ENCODE results near the gene COPB1. TPM values are rescaled to one million over a fixed set of nuclear protein-coding genes. Genes with fewer than 3 reads are reported as not detected.

The COPB1 gene
- total and polyA plus RNA-seq, 4 donors, result 32.1 to 140 (median 74.5) TPM

GRCh38 chr11:14520747-14521151, 21.1 kb upstream of the COPB1 start:
- TF ChIP-seq EGR1 (IDR thresholded peaks at IDR 0.05; ENCODE audit: low read depth in 2 of 2), result no peak
- TF ChIP-seq, protein P1, sequence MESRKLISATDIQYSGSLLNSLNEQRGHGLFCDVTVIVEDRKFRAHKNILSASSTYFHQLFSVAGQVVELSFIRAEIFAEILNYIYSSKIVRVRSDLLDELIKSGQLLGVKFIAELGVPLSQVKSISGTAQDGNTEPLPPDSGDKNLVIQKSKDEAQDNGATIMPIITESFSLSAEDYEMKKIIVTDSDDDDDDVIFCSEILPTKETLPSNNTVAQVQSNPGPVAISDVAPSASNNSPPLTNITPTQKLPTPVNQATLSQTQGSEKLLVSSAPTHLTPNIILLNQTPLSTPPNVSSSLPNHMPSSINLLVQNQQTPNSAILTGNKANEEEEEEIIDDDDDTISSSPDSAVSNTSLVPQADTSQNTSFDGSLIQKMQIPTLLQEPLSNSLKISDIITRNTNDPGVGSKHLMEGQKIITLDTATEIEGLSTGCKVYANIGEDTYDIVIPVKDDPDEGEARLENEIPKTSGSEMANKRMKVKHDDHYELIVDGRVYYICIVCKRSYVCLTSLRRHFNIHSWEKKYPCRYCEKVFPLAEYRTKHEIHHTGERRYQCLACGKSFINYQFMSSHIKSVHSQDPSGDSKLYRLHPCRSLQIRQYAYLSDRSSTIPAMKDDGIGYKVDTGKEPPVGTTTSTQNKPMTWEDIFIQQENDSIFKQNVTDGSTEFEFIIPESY (IDR thresholded peaks at IDR 0.05), result no peak
- no peak for TF ChIP-seq MAX (IDR thresholded peaks at IDR 0.05)
- TF ChIP-seq RXRA (IDR thresholded peaks at IDR 0.05), result no peak
- no peak for TF ChIP-seq FOXA1 (IDR thresholded peaks at IDR 0.05)
- no peak for TF ChIP-seq JUND (IDR thresholded peaks at IDR 0.05)
- TF ChIP-seq HNF4G (IDR thresholded peaks at IDR 0.05), result no peak
- no peak for TF ChIP-seq GABPA (IDR thresholded peaks at IDR 0.05 in 1 of 2, conservative IDR thresholded peaks at IDR 0.05 in 1 of 2)
- TF ChIP-seq SP1 (IDR thresholded peaks at IDR 0.05), result no peak
- H3K27me3 ChIP-seq (ENCODE audit: control insufficient read depth in 4 of 4, insufficient read depth in 4 of 4, low read length in 3 of 4), result no peaks in the 10 kb centered on the region
- peak overlapping the region; percentile 88 to 90 for H3K27ac ChIP-seq (ENCODE audit: low read depth in 1 of 2, low read length in 2 of 2)
- DNase-seq (ENCODE audit: low spot score), result no peak
- peak overlapping the region; percentile 57 to 96 for H3K9ac ChIP-seq (ENCODE audit: low read depth in 1 of 2, low read length in 2 of 2)
- H3K36me3 ChIP-seq (ENCODE audit: control insufficient read depth in 4 of 4, insufficient read depth in 3 of 4, low read depth in 1 of 4, low read length in 3 of 4), result peaks cover 3 to 9% (median 5%) of the 10 kb centered on the region in 4 donors
- H3K4me1 ChIP-seq (ENCODE audit: control insufficient read depth in 4 of 4, insufficient read depth in 4 of 4, low read length in 3 of 4), result peaks cover 0 to 16% (median 8%) of the 10 kb centered on the region in 4 donors
- H3K4me3 ChIP-seq (ENCODE audit: low read depth in 1 of 3, low read length in 3 of 3), result peak overlapping the region; percentile 63 to 96 (median 93)
- H3K9me3 ChIP-seq (ENCODE audit: control insufficient read depth in 4 of 4, low read length in 3 of 4), result no peaks in the 10 kb centered on the region
- WGBS, result 14% methylated on average over 11 of the region's 11 CpGs

DNA sequence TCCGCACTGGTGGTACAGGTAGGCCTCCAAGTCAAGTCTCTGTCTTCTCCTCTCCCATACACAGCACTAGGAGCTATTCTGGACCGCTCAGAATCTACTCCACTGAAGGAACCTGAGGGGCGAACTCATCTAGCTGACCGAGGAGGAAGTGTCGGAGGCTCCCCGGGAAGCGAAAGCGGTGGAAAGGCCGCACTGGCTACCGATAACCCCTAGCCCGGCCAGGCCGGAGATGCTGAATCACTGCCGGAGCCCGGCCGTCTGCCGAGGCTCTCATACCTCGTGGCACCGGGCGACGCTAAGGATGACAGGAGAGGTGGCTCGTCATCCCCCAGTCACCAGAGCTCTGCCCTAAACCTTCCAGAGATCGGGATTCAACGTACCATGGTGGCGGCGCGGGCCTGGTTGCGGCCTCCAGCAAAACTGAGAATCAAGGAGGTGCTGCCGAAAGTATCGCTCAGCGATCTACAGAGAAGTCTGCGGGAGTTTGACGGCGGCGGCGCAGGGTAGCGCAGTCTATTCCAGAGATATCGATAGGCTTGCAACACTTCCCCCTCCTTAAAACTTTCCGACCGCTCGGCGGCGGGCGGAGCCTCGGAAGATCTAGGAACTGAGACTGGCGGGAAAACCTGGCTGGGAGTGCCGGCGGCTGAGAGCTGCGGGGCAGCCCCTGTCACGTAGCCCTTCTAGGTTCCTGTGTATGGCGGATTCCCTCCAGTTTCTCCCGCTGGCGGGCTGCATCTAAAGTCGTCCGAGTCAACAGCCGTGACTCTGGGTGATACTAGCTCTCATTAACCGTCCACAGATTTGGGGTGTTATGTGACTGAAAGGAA, 20.5 kb upstream of the COPB1 start, which contains the start of gene PSMA1:
TSS of gene PSMA1 (minus strand) at position 470 of the 830 bp plus-strand sequence. CDS start at position 383, 87 bp downstream.
- H3K36me3 ChIP-seq (ENCODE audit: control insufficient read depth in 4 of 4, insufficient read depth in 3 of 4, low read depth in 1 of 4, low read length in 3 of 4), result peaks cover 6 to 12% (median 7%) of the 10 kb centered on the region in 4 donors
- peak; percentile 88 for DNase-seq (ENCODE audit: low spot score)
- H3K9me3 ChIP-seq (ENCODE audit: control insufficient read depth in 4 of 4, low read length in 3 of 4), result no peaks in the 10 kb centered on the region
- no peaks in the 10 kb centered on the region for H3K27me3 ChIP-seq (ENCODE audit: control insufficient read depth in 4 of 4, insufficient read depth in 4 of 4, low read length in 3 of 4)
- peaks cover 0 to 16% (median 8%) of the 10 kb centered on the region in 4 donors for H3K4me1 ChIP-seq (ENCODE audit: control insufficient read depth in 4 of 4, insufficient read depth in 4 of 4, low read length in 3 of 4)
- TF ChIP-seq HNF4G (IDR thresholded peaks at IDR 0.05), result peak; percentile 11
- TF ChIP-seq HNF4A (conservative IDR thresholded peaks at IDR 0.05), result peak; percentile 47 to 54
- TF ChIP-seq, protein P2, sequence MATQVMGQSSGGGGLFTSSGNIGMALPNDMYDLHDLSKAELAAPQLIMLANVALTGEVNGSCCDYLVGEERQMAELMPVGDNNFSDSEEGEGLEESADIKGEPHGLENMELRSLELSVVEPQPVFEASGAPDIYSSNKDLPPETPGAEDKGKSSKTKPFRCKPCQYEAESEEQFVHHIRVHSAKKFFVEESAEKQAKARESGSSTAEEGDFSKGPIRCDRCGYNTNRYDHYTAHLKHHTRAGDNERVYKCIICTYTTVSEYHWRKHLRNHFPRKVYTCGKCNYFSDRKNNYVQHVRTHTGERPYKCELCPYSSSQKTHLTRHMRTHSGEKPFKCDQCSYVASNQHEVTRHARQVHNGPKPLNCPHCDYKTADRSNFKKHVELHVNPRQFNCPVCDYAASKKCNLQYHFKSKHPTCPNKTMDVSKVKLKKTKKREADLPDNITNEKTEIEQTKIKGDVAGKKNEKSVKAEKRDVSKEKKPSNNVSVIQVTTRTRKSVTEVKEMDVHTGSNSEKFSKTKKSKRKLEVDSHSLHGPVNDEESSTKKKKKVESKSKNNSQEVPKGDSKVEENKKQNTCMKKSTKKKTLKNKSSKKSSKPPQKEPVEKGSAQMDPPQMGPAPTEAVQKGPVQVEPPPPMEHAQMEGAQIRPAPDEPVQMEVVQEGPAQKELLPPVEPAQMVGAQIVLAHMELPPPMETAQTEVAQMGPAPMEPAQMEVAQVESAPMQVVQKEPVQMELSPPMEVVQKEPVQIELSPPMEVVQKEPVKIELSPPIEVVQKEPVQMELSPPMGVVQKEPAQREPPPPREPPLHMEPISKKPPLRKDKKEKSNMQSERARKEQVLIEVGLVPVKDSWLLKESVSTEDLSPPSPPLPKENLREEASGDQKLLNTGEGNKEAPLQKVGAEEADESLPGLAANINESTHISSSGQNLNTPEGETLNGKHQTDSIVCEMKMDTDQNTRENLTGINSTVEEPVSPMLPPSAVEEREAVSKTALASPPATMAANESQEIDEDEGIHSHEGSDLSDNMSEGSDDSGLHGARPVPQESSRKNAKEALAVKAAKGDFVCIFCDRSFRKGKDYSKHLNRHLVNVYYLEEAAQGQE (IDR thresholded peaks at IDR 0.05), result peak; percentile 83
- TF ChIP-seq SP1 (IDR thresholded peaks at IDR 0.05), result peak; percentile 90
- peak; percentile 79 for TF ChIP-seq MAX (IDR thresholded peaks at IDR 0.05)
- TF ChIP-seq EGR1 (IDR thresholded peaks at IDR 0.05; ENCODE audit: low read depth in 2 of 2), result peak in 1 of 2 donors; percentile 89
- peak; percentile 55 to 64 for TF ChIP-seq RXRA (IDR thresholded peaks at IDR 0.05)
- TF ChIP-seq FOXA2 (IDR thresholded peaks at IDR 0.05), result no peak
- TF ChIP-seq, protein P3, sequence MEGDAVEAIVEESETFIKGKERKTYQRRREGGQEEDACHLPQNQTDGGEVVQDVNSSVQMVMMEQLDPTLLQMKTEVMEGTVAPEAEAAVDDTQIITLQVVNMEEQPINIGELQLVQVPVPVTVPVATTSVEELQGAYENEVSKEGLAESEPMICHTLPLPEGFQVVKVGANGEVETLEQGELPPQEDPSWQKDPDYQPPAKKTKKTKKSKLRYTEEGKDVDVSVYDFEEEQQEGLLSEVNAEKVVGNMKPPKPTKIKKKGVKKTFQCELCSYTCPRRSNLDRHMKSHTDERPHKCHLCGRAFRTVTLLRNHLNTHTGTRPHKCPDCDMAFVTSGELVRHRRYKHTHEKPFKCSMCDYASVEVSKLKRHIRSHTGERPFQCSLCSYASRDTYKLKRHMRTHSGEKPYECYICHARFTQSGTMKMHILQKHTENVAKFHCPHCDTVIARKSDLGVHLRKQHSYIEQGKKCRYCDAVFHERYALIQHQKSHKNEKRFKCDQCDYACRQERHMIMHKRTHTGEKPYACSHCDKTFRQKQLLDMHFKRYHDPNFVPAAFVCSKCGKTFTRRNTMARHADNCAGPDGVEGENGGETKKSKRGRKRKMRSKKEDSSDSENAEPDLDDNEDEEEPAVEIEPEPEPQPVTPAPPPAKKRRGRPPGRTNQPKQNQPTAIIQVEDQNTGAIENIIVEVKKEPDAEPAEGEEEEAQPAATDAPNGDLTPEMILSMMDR (IDR thresholded peaks at IDR 0.05; ENCODE audit: low read depth, low read length, missing input control), result peak; percentile 61
- peak; percentile 26 to 78 for TF ChIP-seq JUND (IDR thresholded peaks at IDR 0.05)
- TF ChIP-seq, protein P4, sequence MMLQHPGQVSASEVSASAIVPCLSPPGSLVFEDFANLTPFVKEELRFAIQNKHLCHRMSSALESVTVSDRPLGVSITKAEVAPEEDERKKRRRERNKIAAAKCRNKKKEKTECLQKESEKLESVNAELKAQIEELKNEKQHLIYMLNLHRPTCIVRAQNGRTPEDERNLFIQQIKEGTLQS (IDR thresholded peaks at IDR 0.05), result no peak
- peak; percentile 62 for TF ChIP-seq TAF1 (conservative IDR thresholded peaks at IDR 0.05)
- TF ChIP-seq, protein P1 (IDR thresholded peaks at IDR 0.05), result peak; percentile 74
- peak; percentile 26 for TF ChIP-seq FOXA1 (IDR thresholded peaks at IDR 0.05)
- TF ChIP-seq RAD21 (IDR thresholded peaks at IDR 0.05), result peak; percentile 65 to 71
- TF ChIP-seq GABPA (IDR thresholded peaks at IDR 0.05 in 1 of 2, conservative IDR thresholded peaks at IDR 0.05 in 1 of 2), result peak in 1 of 2 donors; percentile 76
- TF ChIP-seq YY1 (IDR thresholded peaks at IDR 0.05), result peak; percentile 86
- peak; percentile 78 for TF ChIP-seq NR2F2 (IDR thresholded peaks at IDR 0.05)
- under 1% methylated on average over 56 of the region's 56 CpGs for WGBS
- peak within 1 kb of the TSS; percentile 96 to 97 for H3K9ac ChIP-seq (ENCODE audit: low read depth in 1 of 2, low read length in 2 of 2)
- H3K27ac ChIP-seq (ENCODE audit: low read depth in 1 of 2, low read length in 2 of 2), result peak within 1 kb of the TSS; percentile 88 to 90
- peak within 1 kb of the TSS; percentile 63 to 96 (median 93) for H3K4me3 ChIP-seq (ENCODE audit: low read depth in 1 of 3, low read length in 3 of 3)
